Cardiac septum (tissue), 1 donor: ENCODE results near the gene LUZP2. TPM values are rescaled to one million over a fixed set of nuclear protein-coding genes. Genes with fewer than 3 reads are reported as not detected.

Source experiments
- DNase-seq: peaks from one replicate; pipeline ENCODE4 v3.0.0-alpha.2; 2020; ENCODE audit warnings: low spot score
- intact Hi-C: fragments of 100-400 bp; cut with DNase I; formaldehyde crosslinking; loops from one replicate; pipeline ENCODE4 v1.14.0; 2022
- long read RNA-seq: library from polyadenylated mRNA; unstranded; transcript quantifications from one replicate; pipeline ENCODE4 v2.0.0, GENCODE V29; 2021
- total RNA-seq: library from RNA; stranded (reverse); fragmentation: NEBNext Ultra II Directional; extraction: Animal tissue kit (Norgen Biotek cat#: 25700); gene quantifications from one replicate; pipeline ENCODE4 v1.2.1, GENCODE V29; 2021
- donor health status: DM: no; HTN: no; CAD: no.

LUZP2 gene
- 0.67 TPM for total RNA-seq
- long read RNA-seq = 0 reads

DNA sequence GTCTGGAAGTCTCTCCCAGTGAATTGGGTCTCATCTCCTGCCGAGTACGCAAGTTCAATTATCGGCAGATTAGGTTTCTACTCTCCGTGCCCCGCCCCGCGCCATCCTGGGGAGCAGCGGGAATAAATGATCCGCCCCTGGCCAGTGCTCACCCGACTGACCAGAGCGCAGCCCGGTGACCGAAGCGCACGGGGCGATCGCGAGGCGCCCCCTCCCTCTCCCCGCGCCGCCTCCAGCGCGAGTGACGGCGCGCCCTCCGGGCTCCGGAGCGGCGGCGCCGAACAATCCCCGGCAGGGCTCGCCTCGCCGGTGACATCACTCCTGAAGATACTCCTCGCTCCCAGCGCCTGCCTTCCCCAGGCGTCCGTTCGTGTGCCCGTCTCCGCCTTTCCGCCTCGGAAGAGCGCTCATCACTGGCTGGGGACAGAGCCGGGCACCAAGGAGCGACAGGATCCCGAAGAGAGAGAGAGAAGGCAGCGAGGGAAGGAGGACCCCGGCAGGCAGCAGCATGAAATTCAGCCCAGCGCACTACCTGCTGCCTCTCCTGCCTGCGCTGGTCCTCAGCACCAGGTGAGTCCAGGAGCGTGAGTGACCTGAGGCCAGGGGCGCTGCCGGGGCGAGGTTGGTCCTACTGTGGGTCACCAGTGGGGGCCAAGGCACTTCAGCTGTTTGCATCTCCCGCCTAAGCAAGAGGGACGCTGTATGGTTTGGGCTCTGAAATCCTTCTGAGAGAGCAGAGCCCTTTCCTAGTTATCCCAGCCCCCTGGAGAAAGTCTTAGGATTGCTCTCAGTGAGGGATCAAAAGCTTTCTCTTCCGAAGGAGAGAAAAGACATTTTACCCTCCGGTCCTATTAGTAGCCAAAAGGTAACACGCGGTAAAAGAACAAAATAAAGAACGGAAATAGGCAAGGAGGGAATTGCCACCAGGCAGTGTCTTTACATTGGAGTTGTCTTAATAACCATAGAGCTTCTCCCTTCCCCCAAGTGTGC is at the start of gene LUZP2:
LUZP2 (plus strand) TSS at position 318 of the 990 bp plus-strand sequence.
- intact Hi-C loops = no loop called here
- no peak for DNase-seq

DNA sequence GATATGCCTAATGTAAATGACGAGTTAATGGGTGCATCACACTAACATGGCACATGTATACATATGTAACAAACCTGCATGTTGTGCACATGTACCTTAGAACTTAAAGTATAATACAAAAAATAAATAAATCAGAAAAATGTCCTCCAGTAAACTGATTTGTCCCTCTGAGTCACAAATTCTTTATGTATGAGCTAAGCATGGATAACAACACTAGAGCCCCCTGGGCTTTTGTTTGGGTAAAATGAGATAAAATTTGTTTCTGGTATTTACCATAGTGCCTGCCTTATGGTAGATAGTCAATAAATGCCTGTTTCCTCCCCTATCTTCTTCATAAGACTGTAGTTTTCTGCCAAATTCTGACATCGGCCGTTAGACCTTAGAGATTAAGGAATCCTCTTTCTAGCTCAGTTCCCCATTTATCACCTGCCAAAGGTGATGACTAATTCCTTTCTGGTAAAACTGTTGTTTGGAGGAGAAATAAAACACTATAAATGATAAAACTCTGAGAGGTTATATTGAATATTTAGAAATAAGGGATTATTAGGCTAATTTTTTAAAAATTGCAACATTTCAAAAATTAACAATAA is 43.6 kb upstream of the LUZP2 start:
- DNase-seq = no peak
- intact Hi-C loops = no loop called here

DNA sequence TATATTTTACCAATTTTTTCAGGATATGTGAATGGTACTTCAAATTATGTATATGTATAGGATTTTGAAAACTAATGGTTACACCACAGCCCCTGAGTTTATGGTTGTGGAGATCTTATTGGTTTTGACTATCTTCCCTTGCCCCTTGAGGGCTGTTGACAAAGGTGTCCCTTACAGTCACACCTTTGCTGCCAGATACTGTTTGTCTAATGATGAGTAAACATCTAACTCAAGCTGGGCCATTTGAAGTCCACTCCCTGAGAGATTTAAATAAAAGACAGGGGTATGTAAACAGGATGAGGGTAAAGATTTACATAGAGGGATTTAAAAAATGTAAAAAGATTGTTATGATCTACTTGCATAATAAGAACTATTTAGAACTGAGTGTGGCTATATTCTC is 38.9 kb upstream of the LUZP2 start:
- no peak for DNase-seq
- intact Hi-C loops = no loop called here

DNA sequence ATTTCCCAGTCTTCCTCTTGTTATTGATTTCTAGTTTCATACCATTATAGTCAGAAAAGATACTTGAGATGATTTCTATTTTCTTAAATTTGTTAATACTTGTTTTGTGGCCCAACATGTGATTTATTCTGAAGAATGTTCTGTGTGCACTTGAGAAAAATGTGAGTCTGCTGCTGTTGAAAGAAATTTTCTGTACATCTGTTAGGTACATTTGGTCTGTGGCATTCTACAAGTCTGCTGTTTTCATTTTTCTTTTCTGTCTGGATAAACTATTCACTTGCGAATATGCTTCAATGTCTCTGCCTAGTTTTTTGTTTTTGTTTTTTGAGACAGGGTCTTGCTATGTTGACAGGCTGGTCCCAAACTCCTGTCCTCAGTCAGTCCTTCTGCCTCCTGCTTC is 26.4 kb upstream of the LUZP2 start:
- DNase-seq = no peak
- intact Hi-C loops = no loop called here

DNA sequence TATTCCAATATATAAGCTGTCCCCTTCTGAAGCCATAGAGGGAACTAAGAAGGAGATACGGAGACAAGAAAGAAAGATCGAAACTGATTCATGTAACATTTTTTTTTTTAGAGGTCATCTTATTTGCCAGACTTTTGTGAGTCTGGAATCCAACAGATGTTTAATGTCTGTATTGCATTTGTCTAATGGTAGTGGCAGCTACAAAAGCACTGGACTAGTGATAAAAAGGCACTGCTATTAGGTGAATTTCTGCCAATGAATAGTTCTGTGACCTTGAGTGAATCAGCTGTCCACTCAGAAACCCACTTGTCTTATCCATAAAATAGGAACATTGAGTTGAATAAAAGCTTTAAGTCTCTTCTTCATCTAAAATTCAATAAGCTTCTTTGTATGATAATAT is 25.8 kb upstream of the LUZP2 start:
- intact Hi-C loops = no loop called here
- DNase-seq = no peak

DNA sequence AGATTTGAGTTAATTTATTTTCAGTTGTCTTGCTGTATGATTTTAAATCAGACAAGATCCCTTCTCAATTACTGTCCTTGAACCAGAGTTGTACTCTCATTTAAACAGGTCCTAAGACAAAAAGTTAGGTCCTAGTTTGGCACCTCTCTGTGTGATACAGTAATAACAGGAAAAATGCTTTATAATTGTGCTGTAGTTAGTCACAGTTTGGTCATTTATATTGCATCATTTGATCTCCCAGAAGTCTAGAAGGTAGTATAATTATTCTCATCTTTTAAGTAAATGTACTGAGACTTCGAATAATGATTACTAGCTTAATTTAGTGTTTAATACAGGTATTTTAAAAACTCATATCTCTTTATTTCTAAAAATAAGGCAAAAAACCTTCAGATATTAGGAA is 18.1 kb upstream of the LUZP2 start:
- intact Hi-C loops = no loop called here

DNA sequence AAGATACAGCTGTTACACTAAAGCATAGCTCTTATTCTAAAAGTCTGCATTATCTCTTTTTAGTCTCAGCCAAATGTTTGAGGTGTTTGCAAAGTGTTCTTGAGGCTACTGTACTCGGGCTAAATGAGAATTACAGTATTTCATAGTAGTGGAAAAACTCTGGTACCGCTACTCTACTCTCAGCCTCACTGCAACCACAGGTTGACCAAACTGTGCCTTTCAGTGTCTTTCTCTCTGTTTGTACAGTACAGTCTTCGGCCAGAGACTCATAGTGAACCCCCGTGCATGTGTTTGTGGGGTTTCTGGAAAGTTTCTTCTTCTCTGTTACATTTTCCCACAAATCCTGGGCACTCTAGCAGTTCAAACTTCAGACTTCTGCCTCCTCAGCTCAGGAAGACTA is 7.4 kb upstream of the LUZP2 start:
- intact Hi-C loops = no loop called here

More for the DNA sequence above, 18.1 kb upstream of the LUZP2 start:
- DNase-seq = no peak

DNA sequence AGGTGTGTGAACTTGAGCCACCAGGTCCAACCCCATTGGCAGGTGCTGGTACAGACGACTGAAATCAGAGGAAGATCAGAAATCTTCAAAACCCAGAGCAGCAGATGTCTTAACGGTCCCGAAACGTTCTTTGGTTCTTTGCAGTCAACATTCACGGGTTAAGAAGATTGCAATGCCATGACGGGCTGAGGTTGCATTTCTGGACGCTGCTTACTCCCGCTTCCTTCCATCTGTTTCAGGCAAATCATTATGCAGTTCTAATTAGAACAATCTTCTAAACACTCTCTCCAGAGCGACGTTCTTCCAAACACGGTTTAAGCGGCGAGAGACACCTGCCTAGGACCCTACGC is 492 bp upstream of the LUZP2 start:
- intact Hi-C loops = no loop called here
- no peak for DNase-seq

More for the DNA sequence above, 7.4 kb upstream of the LUZP2 start:
- DNase-seq = no peak

DNA sequence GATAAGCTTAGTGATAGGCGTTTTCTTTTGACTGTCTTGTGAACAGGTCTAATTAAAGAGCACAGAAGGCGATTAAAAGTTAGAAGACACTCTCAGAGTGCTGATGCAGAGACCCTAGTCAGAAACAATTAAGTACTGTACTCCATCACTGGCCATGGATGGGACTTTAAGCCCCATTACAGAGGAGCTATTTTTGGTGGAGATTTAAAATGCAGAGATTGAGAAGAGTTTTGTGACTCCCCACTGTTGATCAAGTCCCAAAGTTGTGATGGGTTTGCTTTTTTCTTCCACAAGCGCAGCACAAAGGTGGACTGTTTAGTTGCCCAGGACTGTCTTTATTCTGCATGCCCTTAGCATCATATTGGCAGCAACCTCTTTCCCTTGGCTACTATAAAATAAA is 978 bp downstream of the LUZP2 start:
- intact Hi-C loops = no loop called here
- no peak for DNase-seq

DNA sequence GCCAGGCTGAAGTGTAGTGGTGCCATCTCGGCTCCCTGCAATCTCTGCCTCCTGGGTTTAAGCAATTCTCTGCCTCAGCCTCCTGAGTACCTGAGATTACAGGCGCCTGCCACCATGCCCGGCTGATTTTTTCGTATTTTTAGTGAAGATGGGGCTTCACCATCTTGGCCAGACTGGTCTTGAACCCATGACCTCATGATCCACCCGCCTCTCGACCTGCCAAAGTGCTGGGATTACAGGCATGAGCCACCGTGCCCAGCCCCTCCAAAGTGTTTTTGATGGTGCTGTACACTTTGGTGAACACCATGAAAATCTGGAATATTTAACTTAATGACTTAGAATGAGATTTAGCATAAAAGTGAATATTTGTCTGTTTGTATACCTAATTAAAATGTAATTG is 5.6 kb downstream of the LUZP2 start:
- no peak for DNase-seq
- intact Hi-C loops = no loop called here

DNA sequence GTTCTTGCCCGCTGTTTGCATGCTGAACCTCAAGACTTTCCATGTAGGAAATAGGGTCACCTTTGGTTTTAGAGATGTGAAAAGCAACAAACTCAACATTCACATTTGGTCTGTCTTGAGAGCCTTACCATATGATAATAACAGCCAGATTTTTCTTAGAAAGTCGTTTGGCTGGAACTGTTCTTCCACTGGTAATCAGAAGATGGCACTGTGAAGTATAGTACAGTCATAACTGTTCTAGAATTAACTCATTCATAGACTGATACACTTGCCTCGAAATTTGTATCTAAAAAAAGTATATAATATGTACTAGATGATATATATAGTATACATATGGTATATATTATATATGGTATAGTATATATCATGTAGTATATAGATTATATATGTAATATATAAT is 12.3 kb downstream of the LUZP2 start:
- intact Hi-C loops = no loop called here

DNA sequence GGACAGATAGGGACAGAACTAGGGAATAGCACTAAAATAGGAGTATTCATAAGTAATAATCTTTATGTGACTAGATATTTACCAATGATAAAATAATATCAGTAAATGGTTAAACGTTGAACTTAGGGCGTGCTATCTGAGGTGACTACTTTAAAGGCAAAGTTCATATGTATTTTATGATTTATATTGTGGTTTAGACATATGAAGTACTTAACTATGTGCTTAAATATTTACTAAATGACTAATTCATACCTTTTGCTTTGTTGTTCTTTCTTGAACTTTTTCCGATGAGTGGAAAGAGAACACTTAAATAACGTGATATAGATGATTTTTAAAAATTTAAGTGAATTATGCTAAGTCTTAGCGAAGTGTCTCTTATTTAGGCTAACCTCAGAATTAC is 14.7 kb downstream of the LUZP2 start:
- intact Hi-C loops = no loop called here
- DNase-seq = no peak

More for the DNA sequence above, 12.3 kb downstream of the LUZP2 start:
- no peak for DNase-seq

DNA sequence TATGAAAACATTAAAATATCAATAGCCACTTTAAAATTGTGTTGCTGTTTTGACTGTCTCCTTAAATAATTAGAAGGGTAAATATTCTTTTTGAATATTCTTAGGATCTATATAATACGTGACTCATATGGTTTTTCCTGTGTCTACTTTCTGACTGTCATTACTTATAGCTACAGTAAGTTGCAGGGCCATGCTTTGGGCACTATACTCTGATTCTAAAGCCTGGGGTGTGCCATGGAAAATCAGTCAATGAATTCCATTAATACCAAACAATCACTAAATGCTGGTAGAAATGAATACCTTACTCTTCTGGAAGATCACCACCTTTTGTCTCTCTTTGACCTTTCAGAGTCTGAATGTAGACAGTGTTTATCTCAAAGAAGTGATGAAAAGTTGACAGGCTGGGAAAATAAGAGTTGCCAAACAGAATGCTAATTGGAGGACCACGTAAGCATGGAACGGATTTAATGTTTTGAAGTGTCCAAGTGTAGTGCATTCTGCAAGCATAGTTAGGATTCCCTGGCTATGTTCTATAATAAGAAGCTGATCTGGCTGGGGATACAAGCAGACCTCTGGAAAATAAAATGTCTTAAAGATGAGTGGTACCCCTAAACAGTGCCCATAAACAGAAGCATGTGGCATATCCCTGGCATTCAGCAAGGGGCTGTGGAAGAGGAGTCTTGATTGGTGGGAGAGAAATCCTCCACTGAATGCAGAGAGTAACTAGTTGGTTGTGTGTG is 16.8 kb downstream of the LUZP2 start:
- DNase-seq = no peak
- intact Hi-C loops = no loop called here

DNA sequence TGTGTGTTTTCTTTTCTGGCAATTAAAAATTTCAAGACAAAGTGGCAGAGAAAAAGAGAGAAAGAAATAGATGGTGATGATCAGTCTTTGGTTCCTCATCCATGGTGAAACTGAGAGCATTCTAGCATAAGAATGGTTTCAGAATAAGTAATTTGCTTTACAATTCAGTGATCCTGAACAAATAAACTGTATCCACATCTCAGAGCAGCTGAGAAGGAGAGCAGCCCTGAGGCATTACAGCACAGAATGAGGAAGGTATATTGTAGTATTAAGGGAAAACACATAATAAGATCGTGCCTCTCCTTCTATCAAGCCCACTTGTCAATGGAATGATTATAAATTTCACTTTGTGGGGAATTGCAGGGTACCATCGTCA is 17.4 kb downstream of the LUZP2 start:
- intact Hi-C loops = no loop called here
- DNase-seq = no peak

DNA sequence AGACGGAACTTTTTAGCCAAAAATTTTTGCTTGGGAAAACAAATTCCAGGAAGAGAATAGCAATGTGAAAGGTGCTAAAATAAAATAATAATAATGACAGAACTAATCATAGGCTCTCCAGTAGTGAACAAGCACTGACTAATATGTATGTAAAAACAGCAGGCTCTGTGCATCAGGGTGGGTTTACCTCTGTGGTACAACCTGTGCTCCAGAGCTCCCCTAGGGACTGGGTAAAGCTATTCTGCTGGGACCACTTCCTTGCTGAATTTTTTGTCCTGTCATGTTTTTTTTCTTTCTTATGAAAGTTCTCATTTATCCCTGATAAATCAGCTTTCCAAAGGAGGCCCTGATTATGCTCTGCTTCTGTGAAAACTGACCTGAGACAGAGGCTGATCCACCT is 18.8 kb downstream of the LUZP2 start:
- no peak for DNase-seq
- intact Hi-C loops = no loop called here

DNA sequence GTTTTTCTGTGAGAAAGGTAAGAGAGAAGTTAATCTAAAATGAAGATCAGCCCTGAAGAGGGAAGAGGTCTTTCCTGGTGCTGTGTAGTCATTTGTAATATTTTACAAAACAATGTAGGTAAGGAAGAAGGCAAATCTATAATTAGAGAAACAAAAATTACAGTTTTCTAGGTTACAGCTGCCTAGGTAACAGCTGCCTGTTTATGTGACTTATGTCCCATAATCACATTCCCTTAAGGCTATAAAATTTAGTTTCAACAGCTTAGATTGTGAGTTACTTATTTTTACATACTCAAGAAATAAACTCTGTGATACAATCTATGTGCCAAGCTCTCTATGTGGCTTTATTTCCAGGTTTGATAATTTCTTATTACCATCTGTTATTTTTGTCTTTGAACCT is 19.8 kb downstream of the LUZP2 start:
- intact Hi-C loops = no loop called here
- DNase-seq = no peak

DNA sequence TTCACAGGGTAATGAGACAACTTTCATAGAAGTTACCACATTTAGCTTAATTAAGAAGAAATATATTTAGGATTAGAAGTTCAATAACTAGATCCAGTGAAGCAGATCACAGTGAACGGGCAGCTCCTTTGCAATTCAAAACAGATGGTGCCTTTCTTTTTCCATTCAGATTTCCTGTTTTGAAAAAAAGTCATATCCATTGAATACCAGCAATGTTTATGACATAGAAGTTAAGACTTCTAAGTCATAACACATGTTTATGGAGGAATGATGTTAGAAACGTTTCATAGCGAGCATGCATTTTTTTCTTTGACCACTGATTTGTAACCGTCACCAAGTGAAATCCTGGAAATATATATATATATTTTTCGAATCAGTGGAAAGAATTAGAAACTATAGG is 24.7 kb downstream of the LUZP2 start:
- intact Hi-C loops = no loop called here
- no peak for DNase-seq

DNA sequence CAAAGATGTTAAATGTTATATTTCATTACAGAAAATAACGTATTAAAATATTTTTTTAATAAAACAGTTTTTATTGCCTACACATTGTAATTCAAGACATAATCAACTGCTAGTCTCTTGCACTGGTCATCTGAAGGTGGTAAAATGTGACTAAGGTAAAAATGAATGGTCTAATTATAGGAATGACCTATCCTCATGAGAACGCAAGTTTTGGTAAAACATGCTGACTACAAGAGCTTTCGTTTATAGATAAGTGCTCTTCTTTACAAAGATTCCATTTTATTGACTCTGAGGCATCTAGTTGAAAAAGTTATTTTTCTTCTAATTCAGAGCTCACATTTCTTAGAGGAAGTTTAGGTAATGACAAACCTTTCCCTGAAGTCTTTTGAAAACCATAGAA is 27.3 kb downstream of the LUZP2 start:
- no peak for DNase-seq
- intact Hi-C loops = no loop called here

DNA sequence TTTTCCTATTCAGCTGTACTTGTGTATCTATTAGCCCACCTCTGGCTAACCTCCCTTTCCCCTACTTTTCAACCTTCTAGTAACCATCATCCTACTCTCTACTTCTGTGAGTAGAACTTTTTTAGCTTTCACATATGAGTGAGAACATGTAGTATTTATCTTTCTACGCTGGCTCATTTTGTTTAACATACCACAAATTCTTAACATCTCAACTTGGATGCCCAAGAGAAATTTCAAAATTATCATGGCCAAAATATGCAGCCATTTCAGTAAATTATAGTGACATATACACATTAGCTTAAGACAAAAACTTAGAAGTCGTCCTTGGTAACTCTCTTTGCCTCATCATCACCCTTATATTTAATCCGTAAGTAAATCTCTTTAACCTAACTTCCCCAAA is 34.7 kb downstream of the LUZP2 start:
- DNase-seq = no peak
- intact Hi-C loops = no loop called here

DNA sequence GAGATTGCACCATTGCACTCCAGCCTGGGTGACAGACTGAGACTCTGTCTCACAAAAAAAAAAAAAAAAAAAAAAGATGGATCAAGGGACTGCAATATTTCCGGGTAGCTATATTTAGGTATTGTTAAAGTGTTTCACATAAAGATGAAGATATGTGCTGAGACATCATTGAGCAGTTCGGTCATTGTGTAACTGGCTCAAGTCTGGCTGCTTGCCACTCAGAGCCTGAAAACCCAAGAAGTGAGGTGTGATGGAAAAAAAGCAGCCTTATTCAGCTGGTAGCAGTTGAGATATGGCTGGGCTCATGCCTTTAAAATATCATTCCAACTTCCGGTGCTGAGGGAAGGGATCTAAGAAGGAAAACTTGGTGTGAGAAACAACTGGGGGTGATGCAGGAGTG is 46.9 kb downstream of the LUZP2 start:
- no peak for DNase-seq
- intact Hi-C loops = no loop called here

DNA sequence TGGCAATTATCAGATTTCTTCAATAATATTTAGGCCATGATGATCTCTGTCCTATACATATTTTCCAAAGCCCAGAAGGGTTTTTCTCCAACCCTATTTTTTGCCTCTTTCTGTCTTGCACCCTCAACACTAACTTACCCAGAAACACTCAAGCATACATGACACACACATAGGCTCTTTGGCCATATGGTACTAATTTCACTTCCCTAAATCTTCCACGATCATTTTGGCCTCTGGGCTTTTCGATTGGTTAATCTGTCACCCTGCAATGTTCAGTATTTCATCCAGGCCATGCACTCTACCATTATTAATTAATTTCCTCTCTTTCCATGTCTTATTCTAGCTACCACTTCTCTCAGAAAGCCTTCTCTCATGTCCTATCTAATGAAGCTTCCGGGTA is 59.8 kb downstream of the LUZP2 start:
- no peak for DNase-seq
- intact Hi-C loops = no loop called here
